SK-N-SH treated with all-trans-retinoic acid at 6 μM for 48 hours (cell line): Measurements from ENCODE around the gene ARVCF.

ENCODE experiments used
- ATAC-seq: fragments of 200-7000 bp; cut with Tn5 transposase; 3 replicates; pipeline ENCODE4 v1.9.1; 2020; ENCODE audit warnings: mild to moderate bottlenecking, moderate library complexity
- ARNTL ChIP-seq: fragments of 450-650 bp; formaldehyde crosslinking; IDR thresholded peaks from 2 replicates; pipeline ENCODE4 v1.5.0; 2020; ENCODE audit warnings: low read depth, mild to moderate bottlenecking, moderate library complexity, borderline replicate concordance
- BACH2 ChIP-seq: fragments of 250-450 bp; sonication (Bioruptor Pico); IDR thresholded peaks from 2 replicates; pipeline ENCODE4 v1.9.0; 2021; ENCODE audit warnings: mild to moderate bottlenecking, borderline replicate concordance
- CREB5 ChIP-seq: fragments of 250-450 bp; sonication (Bioruptor Pico); IDR thresholded peaks from 2 replicates; pipeline ENCODE4 v1.5.1; 2020; ENCODE audit warnings: low read depth, mild to moderate bottlenecking, moderate library complexity
- ESRRG ChIP-seq: fragments of 250-450 bp; sonication (Bioruptor Pico); IDR thresholded peaks from 2 replicates; pipeline ENCODE4 v1.6.1; 2021; ENCODE audit warnings: mild to moderate bottlenecking
- GLIS3 ChIP-seq: fragments of 250-450 bp; sonication (Bioruptor Pico); IDR thresholded peaks from 2 replicates; pipeline ENCODE4 v1.5.0; 2020; ENCODE audit warnings: mild to moderate bottlenecking, moderate library complexity
- ISL1 ChIP-seq: fragments of 250-450 bp; sonication (Bioruptor Pico); IDR thresholded peaks from 2 replicates; pipeline ENCODE4 v2.1.2; 2022; ENCODE audit warnings: mild to moderate bottlenecking, moderate library complexity
- OSR1 ChIP-seq: fragments of 250-450 bp; sonication (Bioruptor Pico); IDR thresholded peaks from 2 replicates; pipeline ENCODE4 v1.8.0; 2022; ENCODE audit warnings: moderate library complexity, mild to moderate bottlenecking, inconsistent platforms
- PATZ1 ChIP-seq: fragments of 250-450 bp; sonication (Bioruptor Pico); IDR thresholded peaks from 2 replicates; pipeline ENCODE4 v1.8.0; 2020; ENCODE audit warnings: mild to moderate bottlenecking, moderate library complexity, borderline replicate concordance
- POU6F1 ChIP-seq: fragments of 250-450 bp; sonication (Bioruptor Pico); IDR thresholded peaks from 2 replicates; pipeline ENCODE4 v1.8.0; 2021; ENCODE audit warnings: low read depth, mild to moderate bottlenecking, moderate library complexity, borderline replicate concordance
- PPARA ChIP-seq: fragments of 250-450 bp; sonication (Bioruptor Pico); IDR thresholded peaks from 2 replicates; pipeline ENCODE4 v1.5.0; 2020; ENCODE audit warnings: mild to moderate bottlenecking, borderline replicate concordance
- RARB ChIP-seq: fragments of 250-450 bp; sonication (Bioruptor Pico); IDR thresholded peaks from 2 replicates; pipeline ENCODE4 v1.8.0; 2021; ENCODE audit warnings: mild to moderate bottlenecking, moderate library complexity
- SNAI2 ChIP-seq: fragments of 250-450 bp; sonication (Bioruptor Pico); IDR thresholded peaks from 2 replicates; pipeline ENCODE4 v1.5.0; 2020; ENCODE audit warnings: mild to moderate bottlenecking, moderate library complexity
- TCF4 ChIP-seq: fragments of 250-450 bp; sonication (Bioruptor Pico); IDR thresholded peaks from 2 replicates; pipeline ENCODE4 v1.8.0; 2021; ENCODE audit warnings: mild to moderate bottlenecking, moderate library complexity, borderline replicate concordance
- ZC3H10 ChIP-seq: fragments of 250-450 bp; sonication (Bioruptor Pico); IDR thresholded peaks from 2 replicates; pipeline ENCODE4 v1.5.1; 2021; ENCODE audit warnings: mild to moderate bottlenecking, moderate library complexity
- ZFP3 ChIP-seq: fragments of 250-450 bp; sonication (Bioruptor Pico); IDR thresholded peaks from 2 replicates; pipeline ENCODE4 v1.5.0; 2020; ENCODE audit warnings: mild to moderate bottlenecking, moderate library complexity
- ZFP30 ChIP-seq: fragments of 450-650 bp; formaldehyde crosslinking; IDR thresholded peaks from 2 replicates; pipeline ENCODE4 v1.5.0; 2022; ENCODE audit warnings: mild to moderate bottlenecking, moderate library complexity
- ZNF70 ChIP-seq: fragments of 450-650 bp; formaldehyde crosslinking; IDR thresholded peaks from 2 replicates; pipeline ENCODE4 v1.5.0; 2020; ENCODE audit warnings: mild to moderate bottlenecking, moderate library complexity
- ZNF8 ChIP-seq: fragments of 450-650 bp; formaldehyde crosslinking; IDR thresholded peaks from 2 replicates; pipeline ENCODE4 v1.5.0; 2020; ENCODE audit warnings: mild to moderate bottlenecking, moderate library complexity
- TF ChIP-seq, protein P1 (sequence below): fragments of 250-450 bp; sonication (Bioruptor Pico); IDR thresholded peaks from 2 replicates; pipeline ENCODE4 v1.5.0; 2020; ENCODE audit warnings: mild to moderate bottlenecking, moderate library complexity
- TF ChIP-seq, protein P2 (sequence below): fragments of 250-450 bp; sonication (Bioruptor Pico); IDR thresholded peaks from 2 replicates; pipeline ENCODE4 v1.5.1; 2021; ENCODE audit warnings: mild to moderate bottlenecking, moderate library complexity

Gene ARVCF

GRCh38 chr22:20034143-20034542, 17.5 kb upstream of the ARVCF start:
- ATAC-seq: no peak
- no peak for TF ChIP-seq SNAI2
- TF ChIP-seq ZC3H10 (CRISPR knock-in tag): no peak
- no peak for TF ChIP-seq ARNTL (CRISPR knock-in tag)
- no peak for TF ChIP-seq OSR1 (CRISPR knock-in tag)
- no peak for TF ChIP-seq ZFP30
- TF ChIP-seq ZFP3 (CRISPR knock-in tag): no peak
- TF ChIP-seq TCF4 (CRISPR knock-in tag): no peak
- TF ChIP-seq PPARA (CRISPR knock-in tag): no peak
- TF ChIP-seq ISL1 (CRISPR knock-in tag): no peak
- TF ChIP-seq BACH2: no peak
- no peak for TF ChIP-seq ZNF70 (CRISPR knock-in tag)
- TF ChIP-seq, protein P1, sequence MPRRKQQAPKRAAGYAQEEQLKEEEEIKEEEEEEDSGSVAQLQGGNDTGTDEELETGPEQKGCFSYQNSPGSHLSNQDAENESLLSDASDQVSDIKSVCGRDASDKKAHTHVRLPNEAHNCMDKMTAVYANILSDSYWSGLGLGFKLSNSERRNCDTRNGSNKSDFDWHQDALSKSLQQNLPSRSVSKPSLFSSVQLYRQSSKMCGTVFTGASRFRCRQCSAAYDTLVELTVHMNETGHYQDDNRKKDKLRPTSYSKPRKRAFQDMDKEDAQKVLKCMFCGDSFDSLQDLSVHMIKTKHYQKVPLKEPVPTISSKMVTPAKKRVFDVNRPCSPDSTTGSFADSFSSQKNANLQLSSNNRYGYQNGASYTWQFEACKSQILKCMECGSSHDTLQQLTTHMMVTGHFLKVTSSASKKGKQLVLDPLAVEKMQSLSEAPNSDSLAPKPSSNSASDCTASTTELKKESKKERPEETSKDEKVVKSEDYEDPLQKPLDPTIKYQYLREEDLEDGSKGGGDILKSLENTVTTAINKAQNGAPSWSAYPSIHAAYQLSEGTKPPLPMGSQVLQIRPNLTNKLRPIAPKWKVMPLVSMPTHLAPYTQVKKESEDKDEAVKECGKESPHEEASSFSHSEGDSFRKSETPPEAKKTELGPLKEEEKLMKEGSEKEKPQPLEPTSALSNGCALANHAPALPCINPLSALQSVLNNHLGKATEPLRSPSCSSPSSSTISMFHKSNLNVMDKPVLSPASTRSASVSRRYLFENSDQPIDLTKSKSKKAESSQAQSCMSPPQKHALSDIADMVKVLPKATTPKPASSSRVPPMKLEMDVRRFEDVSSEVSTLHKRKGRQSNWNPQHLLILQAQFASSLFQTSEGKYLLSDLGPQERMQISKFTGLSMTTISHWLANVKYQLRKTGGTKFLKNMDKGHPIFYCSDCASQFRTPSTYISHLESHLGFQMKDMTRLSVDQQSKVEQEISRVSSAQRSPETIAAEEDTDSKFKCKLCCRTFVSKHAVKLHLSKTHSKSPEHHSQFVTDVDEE: no peak
- no peak for TF ChIP-seq CREB5 (CRISPR knock-in tag)
- no peak for TF ChIP-seq ZNF8 (CRISPR knock-in tag)
- TF ChIP-seq, protein P2, sequence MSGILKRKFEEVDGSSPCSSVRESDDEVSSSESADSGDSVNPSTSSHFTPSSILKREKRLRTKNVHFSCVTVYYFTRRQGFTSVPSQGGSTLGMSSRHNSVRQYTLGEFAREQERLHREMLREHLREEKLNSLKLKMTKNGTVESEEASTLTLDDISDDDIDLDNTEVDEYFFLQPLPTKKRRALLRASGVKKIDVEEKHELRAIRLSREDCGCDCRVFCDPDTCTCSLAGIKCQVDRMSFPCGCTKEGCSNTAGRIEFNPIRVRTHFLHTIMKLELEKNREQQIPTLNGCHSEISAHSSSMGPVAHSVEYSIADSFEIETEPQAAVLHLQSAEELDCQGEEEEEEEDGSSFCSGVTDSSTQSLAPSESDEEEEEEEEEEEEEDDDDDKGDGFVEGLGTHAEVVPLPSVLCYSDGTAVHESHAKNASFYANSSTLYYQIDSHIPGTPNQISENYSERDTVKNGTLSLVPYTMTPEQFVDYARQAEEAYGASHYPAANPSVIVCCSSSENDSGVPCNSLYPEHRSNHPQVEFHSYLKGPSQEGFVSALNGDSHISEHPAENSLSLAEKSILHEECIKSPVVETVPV (CRISPR knock-in tag): no peak
- TF ChIP-seq ESRRG (CRISPR knock-in tag): no peak
- TF ChIP-seq, all 23 proteins: peak for 0

DNA sequence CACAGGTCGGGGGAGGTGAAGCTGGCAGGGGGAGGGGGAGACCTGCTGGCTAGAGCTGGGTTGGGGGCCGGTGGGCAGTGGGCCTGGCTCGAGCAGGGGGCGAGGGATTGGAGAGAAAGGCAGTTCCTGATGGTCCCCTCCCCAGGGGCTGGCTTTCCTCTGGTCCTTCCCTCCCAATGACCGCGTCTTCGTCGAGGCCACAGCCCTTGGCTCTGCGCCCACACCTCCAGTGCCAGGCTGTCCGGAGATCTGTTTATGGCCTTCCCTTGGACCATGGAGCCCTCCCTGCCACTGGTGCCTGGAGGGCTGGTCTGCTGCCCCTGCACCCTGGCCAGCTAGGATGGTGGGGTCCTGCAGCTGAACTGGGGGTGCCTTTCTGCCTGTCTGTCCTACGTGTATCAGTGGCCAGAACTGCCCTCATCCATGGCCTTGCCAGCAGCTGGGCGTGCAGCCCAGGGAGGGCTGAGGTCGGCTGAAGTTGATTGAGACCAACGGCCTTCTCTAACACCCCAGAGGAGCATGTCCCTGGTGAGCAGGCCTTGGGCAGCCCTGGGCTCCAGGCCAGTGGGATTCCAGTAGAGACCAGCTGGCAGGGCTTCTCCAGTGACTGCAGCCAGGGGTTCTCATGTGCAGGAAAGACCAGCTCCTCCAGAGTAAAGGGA, 16.6 kb upstream of the ARVCF start:
- TF ChIP-seq PPARA (CRISPR knock-in tag) (no peak), ZNF70 (CRISPR knock-in tag) (no peak), GLIS3 (CRISPR knock-in tag) (no peak), PATZ1 (CRISPR knock-in tag) (no peak), ISL1 (CRISPR knock-in tag) (no peak), CREB5 (CRISPR knock-in tag) (no peak), ARNTL (CRISPR knock-in tag) (no peak), RARB (CRISPR knock-in tag) (no peak), ZFP30 (no peak), POU6F1 (CRISPR knock-in tag) (no peak)
- TF ChIP-seq, protein P2 (CRISPR knock-in tag): no peak
- TF ChIP-seq, protein P1: no peak
- ATAC-seq: no peak; the same call in 2 of the 3 replicates
